OCI-LY7 (cell line): Measurements from ENCODE around the gene ABHD12.

Experiments
- EZH2phosphoT487 ChIP-seq: fragments of 200-600 bp; sonication (generic); IDR thresholded peaks from 2 replicates; pipeline ENCODE4 v1.6.1; 2018; ENCODE audit warnings: low read depth, borderline replicate concordance, mild to moderate bottlenecking, mixed run types, antibody characterized with exemption, low read length, moderate library complexity, mixed read lengths
- TF ChIP-seq, protein P1 (sequence below): fragments of 200-600 bp; sonication (generic); conservative IDR thresholded peaks from 2 replicates; pipeline ENCODE4 v1.5.1; 2014; ENCODE audit warnings: mild to moderate bottlenecking, antibody characterized with exemption, low read length, moderate library complexity, mixed read lengths

DNA sequence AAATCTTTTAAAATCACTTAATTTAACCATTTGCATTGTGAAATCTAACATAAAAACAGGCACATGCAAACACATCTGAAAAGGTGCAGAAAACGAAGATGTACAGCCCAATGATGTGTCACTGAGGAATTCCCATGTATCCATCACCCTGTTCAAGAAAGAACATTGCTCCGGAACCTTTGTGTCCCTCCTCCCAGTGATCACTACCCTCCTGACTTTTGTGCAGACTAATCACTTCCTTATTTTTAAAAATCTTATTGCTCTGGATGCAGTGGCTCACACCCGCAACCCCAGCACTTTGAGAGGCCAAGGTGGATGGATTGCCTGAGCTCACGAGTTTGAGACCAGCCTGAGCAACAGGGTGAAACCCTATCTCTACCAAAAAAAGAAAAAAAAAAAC, 31.4 kb upstream of the ABHD12 start:
- TF ChIP-seq, protein P1, sequence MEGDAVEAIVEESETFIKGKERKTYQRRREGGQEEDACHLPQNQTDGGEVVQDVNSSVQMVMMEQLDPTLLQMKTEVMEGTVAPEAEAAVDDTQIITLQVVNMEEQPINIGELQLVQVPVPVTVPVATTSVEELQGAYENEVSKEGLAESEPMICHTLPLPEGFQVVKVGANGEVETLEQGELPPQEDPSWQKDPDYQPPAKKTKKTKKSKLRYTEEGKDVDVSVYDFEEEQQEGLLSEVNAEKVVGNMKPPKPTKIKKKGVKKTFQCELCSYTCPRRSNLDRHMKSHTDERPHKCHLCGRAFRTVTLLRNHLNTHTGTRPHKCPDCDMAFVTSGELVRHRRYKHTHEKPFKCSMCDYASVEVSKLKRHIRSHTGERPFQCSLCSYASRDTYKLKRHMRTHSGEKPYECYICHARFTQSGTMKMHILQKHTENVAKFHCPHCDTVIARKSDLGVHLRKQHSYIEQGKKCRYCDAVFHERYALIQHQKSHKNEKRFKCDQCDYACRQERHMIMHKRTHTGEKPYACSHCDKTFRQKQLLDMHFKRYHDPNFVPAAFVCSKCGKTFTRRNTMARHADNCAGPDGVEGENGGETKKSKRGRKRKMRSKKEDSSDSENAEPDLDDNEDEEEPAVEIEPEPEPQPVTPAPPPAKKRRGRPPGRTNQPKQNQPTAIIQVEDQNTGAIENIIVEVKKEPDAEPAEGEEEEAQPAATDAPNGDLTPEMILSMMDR: no peak
- no peak for TF ChIP-seq EZH2phosphoT487
